IMR-90 (cell line): ENCODE results near the gene MNAT1. TPM values are rescaled to one million over a fixed set of nuclear protein-coding genes. Genes with fewer than 3 reads are reported as not detected.

Experiments used
- ATAC-seq: fragments of 200-7000 bp; cut with Tn5 transposase; 2 replicates; pipeline ENCODE4 v1.9.1; 2020; ENCODE audit warnings: low read depth, mild to moderate bottlenecking, moderate library complexity
- BruUV-seq: library from RNA; stranded (reverse); fragments of 400-500 nt; replicated peaks from 2 replicates; lab custom pipeline; 2021; lab: Mats Ljungman, UMichigan
- CTCF ChIA-PET: fragments of 300-600 bp; formaldehyde crosslinking; extraction: SDS; loops from one replicate; lab custom pipeline; 2021; ENCODE audit warnings: antibody characterized with exemption; lab: Yijun Ruan, JAX
- POLR2A ChIA-PET: fragments of 300-600 bp; sonication (Branson Sonifier 250); formaldehyde crosslinking; loops from one replicate; lab custom pipeline; 2022; ENCODE audit warnings: antibody characterized with exemption; ENCODE audit not compliant: unreplicated experiment; lab: Charles Lee
- DNase-seq: peaks from one replicate; pipeline ENCODE4 v3.0.0; 2013
- H2AFZ ChIP-seq: replicated peaks from 2 replicates; pipeline ENCODE3; 2013; ENCODE audit warnings: low read length, mild to moderate bottlenecking; ENCODE audit not compliant: poor library complexity
- H2AK5ac ChIP-seq: 2 replicates; pipeline ENCODE4 v1.6.1; 2013; ENCODE audit warnings: low read depth, low read length, inconsistent platforms
- H2AK9ac ChIP-seq: replicated peaks from 2 replicates; pipeline ENCODE3; 2013; ENCODE audit warnings: mild to moderate bottlenecking, low read depth, low read length, moderate library complexity; ENCODE audit not compliant: poor library complexity
- H2BK120ac ChIP-seq: 2 replicates; pipeline ENCODE4 v1.6.1; 2013; ENCODE audit warnings: low read depth, low read length, inconsistent platforms
- H2BK15ac ChIP-seq: 3 replicates; pipeline ENCODE4 v1.6.1; 2013; ENCODE audit warnings: low read depth, low read length, inconsistent platforms
- H2BK20ac ChIP-seq: 2 replicates; pipeline ENCODE4 v1.6.1; 2013; ENCODE audit warnings: low read depth, mild to moderate bottlenecking, inconsistent platforms, low read length, moderate library complexity
- H2BK5ac ChIP-seq: 2 replicates; pipeline ENCODE4 v1.6.1; 2013; ENCODE audit warnings: mild to moderate bottlenecking, low read depth, low read length, inconsistent platforms; ENCODE audit not compliant: poor library complexity, severe bottlenecking
- H3K14ac ChIP-seq: replicated peaks from 2 replicates; pipeline ENCODE4 v1.6.1; 2013; ENCODE audit warnings: low read depth, low read length, inconsistent platforms
- H3K18ac ChIP-seq: 2 replicates; pipeline ENCODE4 v1.6.1; 2013; ENCODE audit warnings: low read depth, low read length, control low read depth
- H3K23ac ChIP-seq: 2 replicates; pipeline ENCODE4 v1.6.1; 2013; ENCODE audit warnings: low read depth, low read length, inconsistent platforms
- H3K27ac ChIP-seq: 2 replicates; pipeline ENCODE4 v1.5.1; 2013; ENCODE audit warnings: mild to moderate bottlenecking, control low read depth, low read length; ENCODE audit not compliant: insufficient read depth
- H3K27me3 ChIP-seq: 2 replicates; pipeline ENCODE4 v1.6.1; 2013; ENCODE audit warnings: low read length; ENCODE audit not compliant: control insufficient read depth, insufficient read depth
- H3K36me3 ChIP-seq: 2 replicates; pipeline ENCODE4 v1.6.1; 2013; ENCODE audit warnings: low read length, mixed read lengths; ENCODE audit not compliant: control insufficient read depth, insufficient read depth
- H3K4ac ChIP-seq: 2 replicates; pipeline ENCODE4 v1.6.1; 2013; ENCODE audit warnings: low read depth, low read length, inconsistent platforms
- H3K4me1 ChIP-seq: 2 replicates; pipeline ENCODE4 v1.6.1; 2013; ENCODE audit warnings: low read length, mixed read lengths; ENCODE audit not compliant: control insufficient read depth, insufficient read depth
- H3K4me2 ChIP-seq: 2 replicates; pipeline ENCODE4 v1.6.1; 2013; ENCODE audit warnings: low read depth, mild to moderate bottlenecking, control low read depth, low read length, moderate library complexity
- H3K4me3 ChIP-seq: 2 replicates; pipeline ENCODE4 v1.5.1; 2013; ENCODE audit warnings: low read depth, mild to moderate bottlenecking, control low read depth, low read length, moderate library complexity; ENCODE audit not compliant: insufficient read depth
- H3K56ac ChIP-seq: 2 replicates; pipeline ENCODE4 v1.6.1; 2013; ENCODE audit warnings: low read length, inconsistent platforms; ENCODE audit not compliant: insufficient read depth; ENCODE audit errors: extremely low read depth
- H3K79me1 ChIP-seq, 2 experiments: 2 replicates each; pipeline ENCODE4 v1.6.1; 2013; ENCODE audit warnings: low read length in 2 of 2, inconsistent platforms in 1 of 2, low read depth in 1 of 2
- H3K9ac ChIP-seq: 2 replicates; pipeline ENCODE4 v1.6.1; 2013; ENCODE audit warnings: low read depth, low read length, control low read depth
- H3K9me1 ChIP-seq: 2 replicates; pipeline ENCODE4 v1.6.1; 2013; ENCODE audit warnings: low read length, inconsistent platforms; ENCODE audit not compliant: insufficient read depth
- H3K9me3 ChIP-seq: 2 replicates; pipeline ENCODE4 v1.6.1; 2013; ENCODE audit warnings: low read length; ENCODE audit not compliant: control insufficient read depth, insufficient read depth
- H4K20me1 ChIP-seq: 2 replicates; pipeline ENCODE4 v1.6.1; 2013; ENCODE audit warnings: low read length, inconsistent platforms; ENCODE audit not compliant: insufficient read depth
- H4K5ac ChIP-seq: 2 replicates; pipeline ENCODE4 v1.6.1; 2013; ENCODE audit warnings: mild to moderate bottlenecking, low read depth, low read length, control low read depth
- H4K8ac ChIP-seq, 2 experiments: 2 replicates each; pipeline ENCODE4 v1.6.1; 2013; ENCODE audit warnings: low read depth in 2 of 2, low read length in 2 of 2, control low read depth in 1 of 2, inconsistent platforms in 1 of 2
- H4K91ac ChIP-seq: 2 replicates; pipeline ENCODE4 v1.6.1; 2013; ENCODE audit warnings: low read depth, low read length, inconsistent platforms; ENCODE audit not compliant: insufficient read depth
- CEBPB ChIP-seq: IDR thresholded peaks from 2 replicates; pipeline ENCODE4 v1.6.1; 2012; ENCODE audit warnings: low read depth, low read length, improper control_type of control experiment
- MXI1 ChIP-seq: IDR thresholded peaks from 2 replicates; pipeline ENCODE4 v1.6.1; 2012; ENCODE audit warnings: low read depth, mild to moderate bottlenecking, low read length, moderate library complexity, borderline replicate concordance
- RCOR1 ChIP-seq: IDR thresholded peaks from 2 replicates; pipeline ENCODE4 v1.6.1; 2012; ENCODE audit warnings: mild to moderate bottlenecking, low read length, improper control_type of control experiment; ENCODE audit not compliant: insufficient replicate concordance
- WGBS, 2 experiments: methylation state at CpG; one replicate each; pipeline versions ENCODE4 v1.1.5 to v1.1.7; 2013; ENCODE audit warnings: missing lambda C conversion rate in 2 of 2; ENCODE audit not compliant: insufficient read length in 1 of 2; ENCODE audit errors: extremely low coverage in 2 of 2; 5-methylcytosine and 5-hydroxymethylcytosine counted together
- dilution Hi-C: fragments of 300-500 bp; cut with HindIII; formaldehyde crosslinking; loops from one replicate; pipeline ENCODE4 v1.14.3; 2018; ENCODE audit warnings: low sequenced_read_pairs; ENCODE audit not compliant: unreplicated experiment
- in situ Hi-C: fragments of 300-500 bp; cut with MboI; formaldehyde crosslinking; loops from 3 replicates; pipeline ENCODE4 v1.14.3; 2019; ENCODE audit warnings: low sequenced_read_pairs, inconsistent platforms, mixed read lengths
- intact Hi-C: fragments of 100-400 bp; cut with micrococcal nuclease; formaldehyde crosslinking; loops from 2 replicates; pipeline ENCODE4 v1.10.0; 2022
- polyA plus RNA-seq, 3 experiments: library from polyadenylated mRNA; depleted of rRNA; stranded (reverse); fragments of >200 nt; gene quantifications; 2 replicates each; pipeline ENCODE4 v1.2.3, GENCODE V29; 2012; ENCODE audit warnings: low replicate concordance in 1 of 3
- total RNA-seq: library from RNA; depleted of rRNA; stranded (reverse); fragments of >200 nt; gene quantifications from 2 replicates; pipeline ENCODE4 v1.2.3, GENCODE V29; 2012

Gene MNAT1
- total and polyA plus RNA-seq, 2 of the 4 experiments (the other 2 are of a cell fraction) = 48.2 to 53.0 TPM

- no peaks in the 10 kb centered on the region for H4K20me1 ChIP-seq
- no CpG with 5 or more reads among the region's 1 CpG for WGBS, 2 experiments
- H4K5ac ChIP-seq = no peak overlapping the region
- H2BK20ac ChIP-seq = no peak overlapping the region
- CTCF ChIA-PET = interaction anchor here (1.0 kb wide), 1 partner anchor 22 kb away, joined by 3 read pairs; no protein-coding TSS in a partner anchor
- peaks cover 4% of the 10 kb centered on the region; the same call in 1 of the 2 replicates for H3K36me3 ChIP-seq
- no peak overlapping the region for H3K23ac ChIP-seq
- H3K56ac ChIP-seq = no peak overlapping the region
- no peak overlapping the region for H3K4ac ChIP-seq
- H3K27me3 ChIP-seq = no peaks in the 10 kb centered on the region
- no peaks in the 10 kb centered on the region for H3K4me1 ChIP-seq
- H3K4me2 ChIP-seq = no peak overlapping the region
- H2BK120ac ChIP-seq = no peak overlapping the region
- no peak overlapping the region for H4K91ac ChIP-seq
- TF ChIP-seq CEBPB = peak; percentile 55; the same call in 1 of the 2 replicates
- TF ChIP-seq MXI1 = no peak
- TF ChIP-seq RCOR1 = no peak
- POLR2A ChIA-PET = no interaction called here
- BruUV-seq = no TSS peak
- peak; percentile 44 for ATAC-seq
- H2AFZ ChIP-seq = no peak overlapping the region
- no peak overlapping the region for H2AK5ac ChIP-seq
- H3K4me3 ChIP-seq = no peak overlapping the region
- no peak overlapping the region for H2AK9ac ChIP-seq
- H4K8ac ChIP-seq = no peak overlapping the region
- intact Hi-C loops (no loop called here), dilution Hi-C loops (no loop called here), in situ Hi-C loops (no loop called here)
- peak; percentile 23 for DNase-seq
- no peak overlapping the region for H3K14ac ChIP-seq
- no peak overlapping the region for H2BK5ac ChIP-seq
- no peak overlapping the region for H3K18ac ChIP-seq
- no peak overlapping the region for H2BK15ac ChIP-seq
- H3K27ac ChIP-seq = no peak overlapping the region
- H3K9ac ChIP-seq = no peak overlapping the region
- peaks cover 0 to 29% of the 10 kb centered on the region in 2 experiments; a peak in 3 of 4 replicates for H3K79me1 ChIP-seq
- H3K9me3 ChIP-seq = no peaks in the 10 kb centered on the region
- H3K9me1 ChIP-seq = peaks cover 4% of the 10 kb centered on the region; the same call in 1 of the 2 replicates
Measured at GRCh38 chr14:61003571-61003970, 269.0 kb downstream of the MNAT1 start.
